ENCODE results near the gene LPP.

The LPP gene

DNA sequence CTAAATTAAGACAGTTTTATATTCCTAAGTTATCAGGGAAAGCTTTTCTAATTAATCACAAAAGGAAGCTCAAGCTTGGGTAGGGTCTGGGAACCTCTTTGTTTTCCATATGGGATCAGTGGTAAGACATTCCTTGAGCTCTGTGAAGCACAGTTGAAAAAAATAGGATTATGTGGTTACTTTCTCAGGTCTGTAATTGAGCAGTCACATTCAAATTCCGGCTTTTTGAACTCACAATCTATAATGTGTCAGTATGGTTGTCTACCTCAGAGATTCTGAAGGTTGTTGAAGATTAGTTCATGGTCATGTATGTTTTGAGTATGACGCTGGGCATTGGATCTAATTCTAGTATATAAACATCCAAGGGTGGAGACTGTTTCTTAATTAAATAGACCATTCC is 364.5 kb downstream of the LPP start:
- DNase-seq (ENCODE audit: low spot score) = no peak

- no peak for DNase-seq (ENCODE audit: low spot score)
Measured at GRCh38 chr3:188518835-188519452, 365.0 kb downstream of the LPP start.

GRCh38 chr3:188520466-188520865 is 366.5 kb downstream of the LPP start:
- no peak for DNase-seq (ENCODE audit: low spot score)

GRCh38 chr3:188522115-188522514 is 368.2 kb downstream of the LPP start:
- DNase-seq (ENCODE audit: low spot score) = no peak

DNA sequence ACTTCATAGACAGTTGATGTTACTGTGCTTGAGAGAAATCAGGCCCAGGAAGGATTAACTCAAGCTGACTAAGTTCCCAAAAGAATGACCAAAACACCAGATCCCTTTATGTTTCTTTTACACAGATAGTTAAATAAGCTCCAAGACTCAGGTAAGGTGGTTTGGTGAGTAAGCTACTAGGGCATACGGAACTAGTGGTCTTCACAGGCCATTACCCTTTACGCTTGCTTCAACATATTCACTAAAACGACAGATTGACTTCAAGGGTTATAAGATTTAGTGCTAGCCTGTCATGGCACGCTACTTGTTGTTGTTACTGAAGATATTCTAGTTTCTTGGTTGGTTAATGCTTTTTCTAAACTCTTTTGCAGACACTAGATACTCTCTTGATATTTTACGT is 369.3 kb downstream of the LPP start:
- DNase-seq (ENCODE audit: low spot score) = no peak

DNA sequence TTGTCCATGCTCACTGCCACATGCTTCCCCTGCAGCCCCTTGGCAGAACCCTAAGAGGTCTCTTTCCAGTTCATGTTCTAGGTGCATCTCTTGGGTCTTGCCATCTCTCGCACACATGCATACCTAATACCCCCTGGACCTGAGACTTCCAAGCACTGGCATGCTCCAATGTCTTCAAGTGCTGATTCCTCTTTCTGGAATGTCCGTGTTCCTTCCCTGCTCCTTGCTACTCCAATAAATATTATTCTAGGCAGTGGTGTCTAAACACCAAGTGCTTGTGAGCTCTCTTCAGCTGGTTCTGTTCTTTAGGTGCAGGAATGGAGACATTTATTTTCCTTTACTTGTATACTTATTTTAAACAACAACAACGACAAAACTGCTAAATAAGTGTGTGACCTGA is 370.1 kb downstream of the LPP start:
- no peak for DNase-seq (ENCODE audit: low spot score)

- no peak for DNase-seq (ENCODE audit: low spot score)
Measured at GRCh38 chr3:188526057-188526456, 372.1 kb downstream of the LPP start.

DNA sequence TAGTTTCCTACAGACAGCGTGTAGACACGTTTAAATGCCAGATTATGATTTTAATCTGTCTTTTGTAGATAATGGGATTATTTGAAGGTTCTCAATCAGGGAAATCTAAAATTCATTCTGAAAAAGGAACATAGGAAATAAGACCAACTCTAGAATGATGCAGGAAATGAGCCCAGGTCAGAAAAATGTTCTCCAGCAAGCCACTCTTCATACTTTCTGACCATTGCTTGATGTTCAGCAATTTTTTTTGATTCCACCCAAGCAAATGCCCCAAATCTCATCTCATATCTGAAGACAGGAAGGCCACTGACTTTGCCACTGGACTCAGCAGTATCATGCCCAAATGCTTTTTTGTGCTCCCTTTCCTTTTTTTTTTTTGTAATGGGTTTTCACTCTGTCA is 373.4 kb downstream of the LPP start:
- no peak for DNase-seq (ENCODE audit: low spot score)

DNA sequence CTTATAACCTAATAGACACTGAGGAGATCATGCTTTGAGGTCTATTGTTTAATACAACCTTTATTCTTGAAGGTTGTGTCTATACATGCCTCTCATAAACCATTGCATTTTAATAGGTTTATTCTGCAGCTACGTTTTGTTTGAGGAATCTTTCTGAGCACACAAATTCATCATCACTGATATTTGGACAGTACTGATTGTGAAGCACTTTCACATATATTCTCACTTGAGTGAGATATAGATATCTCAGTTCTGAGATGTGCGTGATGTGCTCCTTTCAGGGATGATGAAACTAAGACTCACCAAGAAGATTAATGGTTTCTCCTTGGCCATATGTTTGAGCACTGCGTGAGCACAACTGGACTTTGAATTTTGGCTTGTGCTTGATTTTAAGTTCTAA is 374.4 kb downstream of the LPP start:
- DNase-seq (ENCODE audit: low spot score) = no peak

GRCh38 chr3:188529228-188529627 is 375.3 kb downstream of the LPP start:
- DNase-seq (ENCODE audit: low spot score) = no peak

DNA sequence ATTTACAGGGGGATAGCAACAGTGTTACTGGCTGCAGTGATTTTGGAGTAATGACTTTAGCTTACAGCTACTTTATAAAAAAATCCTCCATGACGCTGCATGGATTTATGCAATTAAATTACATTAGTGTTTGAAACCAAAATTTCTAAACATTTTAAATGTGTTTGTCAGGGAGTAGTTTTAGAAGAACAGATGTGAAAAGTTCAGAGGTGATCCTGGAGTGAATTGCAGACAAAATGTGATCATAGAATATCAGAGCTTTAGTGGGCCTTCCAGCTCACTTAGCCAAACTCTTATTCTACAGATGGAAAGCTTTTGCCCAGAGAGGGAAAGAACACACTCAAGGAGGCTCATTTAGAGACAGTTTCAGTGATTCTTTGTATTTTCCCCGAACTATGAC is 376.3 kb downstream of the LPP start:
- no peak for DNase-seq (ENCODE audit: low spot score)

DNA sequence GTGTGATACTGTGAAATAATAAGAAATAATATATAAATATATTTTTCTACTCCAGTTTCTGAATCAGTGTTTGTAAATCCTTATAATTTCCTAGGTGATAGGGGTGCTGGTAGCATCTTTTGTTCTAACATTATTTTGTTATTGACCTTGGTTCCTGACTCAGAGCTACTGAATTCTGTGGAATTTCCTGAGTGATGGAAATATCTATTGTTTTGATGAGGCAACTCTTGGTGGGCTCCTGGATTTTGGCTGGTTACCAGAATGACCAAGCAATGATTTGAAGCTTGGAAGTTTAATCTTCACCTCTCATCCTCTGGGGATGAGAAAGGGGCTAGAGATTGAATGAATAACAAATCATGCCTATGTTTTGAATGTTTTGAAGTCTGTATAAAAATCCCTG is 377.3 kb downstream of the LPP start:
- no peak for DNase-seq (ENCODE audit: low spot score)

GRCh38 chr3:188533172-188533571 is 379.2 kb downstream of the LPP start:
- no peak for DNase-seq (ENCODE audit: low spot score)

GRCh38 chr3:188533612-188534357 is 379.8 kb downstream of the LPP start:
- no peak for DNase-seq (ENCODE audit: low spot score)

DNA sequence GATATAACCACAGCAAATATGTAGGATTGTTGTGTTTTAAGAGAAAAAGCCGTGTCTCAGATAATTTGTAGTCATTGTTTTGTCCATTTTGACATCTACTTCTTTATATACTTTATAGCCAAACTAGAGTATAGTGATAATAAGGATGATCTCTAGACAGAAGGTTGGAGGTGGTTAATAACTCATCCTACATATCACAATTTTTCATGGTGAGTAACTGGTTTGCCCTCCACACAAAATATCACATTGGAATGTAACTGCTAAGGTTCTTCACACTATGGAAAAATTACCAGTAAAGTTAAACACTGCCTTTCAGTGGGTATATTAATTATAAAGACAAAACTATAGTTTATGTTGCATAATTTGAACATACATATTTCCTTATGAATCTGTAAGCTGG is 380.7 kb downstream of the LPP start:
- DNase-seq (ENCODE audit: low spot score) = no peak

GRCh38 chr3:188537606-188538005 is 383.6 kb downstream of the LPP start:
- DNase-seq (ENCODE audit: low spot score) = no peak

GRCh38 chr3:188539037-188539436 is 385.1 kb downstream of the LPP start:
- DNase-seq (ENCODE audit: low spot score) = no peak

GRCh38 chr3:188539631-188540194 is 385.8 kb downstream of the LPP start:
- no peak for DNase-seq (ENCODE audit: low spot score)

GRCh38 chr3:188542196-188542595 is 388.2 kb downstream of the LPP start:
- DNase-seq (ENCODE audit: low spot score) = no peak

- no peak for DNase-seq (ENCODE audit: low spot score)
Measured at GRCh38 chr3:188544012-188544411, 390.1 kb downstream of the LPP start.

GRCh38 chr3:188546835-188547670 is 393.1 kb downstream of the LPP start:
- no peak for DNase-seq (ENCODE audit: low spot score)

GRCh38 chr3:188553569-188553968 is 399.6 kb downstream of the LPP start:
- DNase-seq (ENCODE audit: low spot score) = no peak

DNA sequence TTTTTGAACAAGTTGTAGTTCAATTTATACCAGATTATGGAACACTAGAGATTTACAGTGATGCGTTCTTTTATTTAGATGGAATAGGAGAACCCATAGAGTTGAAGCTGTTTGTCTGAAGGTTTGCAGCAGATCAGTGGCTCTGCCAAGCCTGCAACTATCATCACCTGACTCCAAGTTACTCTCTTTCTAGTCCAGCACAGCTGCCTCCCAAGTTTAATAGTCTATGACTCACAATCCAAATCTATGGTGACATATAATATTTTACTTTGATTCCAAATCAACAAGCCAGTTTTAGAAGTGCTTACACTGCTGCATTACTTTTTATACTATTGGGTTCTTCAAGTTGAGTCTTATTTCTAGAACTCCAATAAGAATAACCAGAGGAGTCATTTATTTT is 400.4 kb downstream of the LPP start:
- no peak for DNase-seq (ENCODE audit: low spot score)

Measured in hepatic stellate cell (primary cell).